SK-N-SH (cell line): ENCODE data around the gene HNRNPF. TPM values are rescaled to one million over a fixed set of nuclear protein-coding genes. Genes with fewer than 3 reads are reported as not detected.

Source experiments
- CTCF ChIA-PET: fragments of 300-600, 350-600 bp; formaldehyde crosslinking; extraction: SDS; loops from one replicate; lab custom pipeline; 2021; lab: Yijun Ruan, JAX
- POLR2A ChIA-PET: fragments of 350-600 bp; sonication (Branson Sonifier 250); formaldehyde crosslinking; extraction: SDS; loops from one replicate; lab custom pipeline; 2020; ENCODE audit warnings: antibody characterized with exemption, inconsistent platforms; lab: Yijun Ruan, JAX
- DNase-seq: peaks from one replicate; pipeline ENCODE4 v3.0.0; 2012
- H2AFZ ChIP-seq: fragments of 200-600 bp; sonication (generic); 2 replicates; pipeline ENCODE4 v1.8.1; 2016; ENCODE audit warnings: antibody characterized with exemption, mild to moderate bottlenecking, low read depth
- H3F3A ChIP-seq: fragments of 200-600 bp; sonication (generic); replicated peaks from 2 replicates; pipeline ENCODE3; 2016; ENCODE audit warnings: antibody characterized with exemption, mild to moderate bottlenecking; ENCODE audit not compliant: insufficient read depth
- H3K27ac ChIP-seq, 2 experiments: fragments of 200-500 bp in 1 of 2; fragments of 200-600 bp in 1 of 2; sonication (Bioruptor generic) in 1 of 2; sonication (generic), shearing (Covaris generic) in 1 of 2; 2 replicates each; pipeline versions ENCODE4 v1.5.1 to v1.6.1; 2014 to 2016; ENCODE audit warnings: low read depth in 2 of 2, inconsistent platforms in 1 of 2, low read length in 1 of 2, mild to moderate bottlenecking in 1 of 2, mixed read lengths in 1 of 2
- H3K27me3 ChIP-seq: fragments of 200-600 bp; sonication (generic), shearing (Covaris generic); 2 replicates; pipeline ENCODE4 v1.6.1; 2016; ENCODE audit warnings: mixed run types; ENCODE audit not compliant: insufficient read depth
- H3K36me3 ChIP-seq, 2 experiments: fragments of 200-500 bp in 1 of 2; fragments of 200-600 bp in 1 of 2; sonication (Bioruptor generic) in 1 of 2; sonication (generic) in 1 of 2; replicated peaks in 1 of 2; 2 replicates each; pipeline versions ENCODE3 to v1.5.1; 2014 to 2016; ENCODE audit warnings: low read length in 1 of 2, mild to moderate bottlenecking in 1 of 2; ENCODE audit not compliant: insufficient read depth in 2 of 2, control insufficient read depth in 1 of 2
- H3K4me1 ChIP-seq, 2 experiments: fragments of 200-500 bp in 1 of 2; fragments of 200-600 bp in 1 of 2; sonication (Bioruptor generic) in 1 of 2; sonication (generic), shearing (Covaris generic) in 1 of 2; 2 replicates each; pipeline versions ENCODE4 v1.5.1 to v1.6.1; 2014 to 2016; ENCODE audit warnings: low read depth in 1 of 2, low read length in 1 of 2, mixed run types in 1 of 2; ENCODE audit not compliant: insufficient read depth in 2 of 2, control insufficient read depth in 1 of 2
- H3K4me2 ChIP-seq: fragments of 200-600 bp; sonication (generic), shearing (Covaris generic); 2 replicates; pipeline ENCODE4 v1.6.1; 2017; ENCODE audit warnings: mixed run types
- H3K4me3 ChIP-seq, 2 experiments: fragments of 200-500 bp in 1 of 2; fragments of 200-600 bp in 1 of 2; sonication (Bioruptor generic) in 1 of 2; sonication (generic), shearing (Covaris generic) in 1 of 2; 2 replicates each; pipeline versions ENCODE4 v1.5.1 to v1.8.1; 2014 to 2016; ENCODE audit warnings: low read depth in 2 of 2, inconsistent platforms in 1 of 2, low read length in 1 of 2, mild to moderate bottlenecking in 1 of 2, mixed read lengths in 1 of 2, moderate library complexity in 1 of 2
- H3K79me2 ChIP-seq: fragments of 200-600 bp; sonication (generic); 2 replicates; pipeline ENCODE4 v1.8.1; 2017; ENCODE audit warnings: mild to moderate bottlenecking; ENCODE audit not compliant: insufficient read depth
- H3K9ac ChIP-seq: fragments of 200-600 bp; sonication (generic); 2 replicates; pipeline ENCODE4 v1.6.1; 2017; ENCODE audit warnings: mixed run types
- H3K9me2 ChIP-seq: fragments of 200-600 bp; sonication (generic); 2 replicates; pipeline ENCODE4 v1.6.1; 2017; ENCODE audit warnings: mixed run types
- H3K9me3 ChIP-seq: fragments of 200-600 bp; sonication (generic); 2 replicates; pipeline ENCODE4 v1.6.1; 2017; ENCODE audit warnings: mixed run types, mild to moderate bottlenecking, moderate library complexity
- H4K20me1 ChIP-seq: fragments of 200-600 bp; sonication (generic); 2 replicates; pipeline ENCODE4 v1.6.1; 2017; ENCODE audit warnings: mild to moderate bottlenecking, mixed run types; ENCODE audit not compliant: insufficient read depth
- ELF1 ChIP-seq: IDR thresholded peaks from 2 replicates; pipeline ENCODE4 v1.4.0; 2012
- FOXM1 ChIP-seq: IDR thresholded peaks from 2 replicates; pipeline ENCODE4 v1.4.0; 2012; ENCODE audit warnings: low read depth, mild to moderate bottlenecking
- GABPA ChIP-seq: IDR thresholded peaks from 2 replicates; pipeline ENCODE4 v1.4.0; 2012; ENCODE audit warnings: low read depth, mild to moderate bottlenecking
- GATA2 ChIP-seq: sonication (generic); formaldehyde crosslinking; IDR thresholded peaks from 2 replicates; pipeline ENCODE4 v1.5.0; 2020; ENCODE audit warnings: mild to moderate bottlenecking, missing genetic modification reagents
- MEF2A ChIP-seq: IDR thresholded peaks from 2 replicates; pipeline ENCODE4 v1.4.0; 2012; ENCODE audit warnings: low read depth, borderline replicate concordance
- MXI1 ChIP-seq: IDR thresholded peaks from 2 replicates; pipeline ENCODE4 v1.6.1; 2012; ENCODE audit warnings: mild to moderate bottlenecking, low read depth, low read length, improper control_type of control experiment
- POLR2AphosphoS5 ChIP-seq: IDR thresholded peaks from 2 replicates; pipeline ENCODE4 v1.6.1; 2012; ENCODE audit warnings: low read depth, low read length
- RAD21 ChIP-seq: IDR thresholded peaks from 2 replicates; pipeline ENCODE4 v1.6.1; 2012; ENCODE audit warnings: mild to moderate bottlenecking, low read length
- RCOR1 ChIP-seq: fragments of 150-350 bp; IDR thresholded peaks from 2 replicates; pipeline ENCODE4 v1.6.1; 2017; ENCODE audit warnings: antibody characterized with exemption, low read length
- RXRA ChIP-seq: IDR thresholded peaks from 2 replicates; pipeline ENCODE4 v1.4.0; 2012; ENCODE audit warnings: low read depth, mild to moderate bottlenecking, borderline replicate concordance
- SIN3A ChIP-seq: IDR thresholded peaks from 2 replicates; pipeline ENCODE4 v1.6.1; 2012; ENCODE audit warnings: low read depth, mild to moderate bottlenecking, low read length, moderate library complexity, borderline replicate concordance
- SMC3 ChIP-seq: IDR thresholded peaks from 2 replicates; pipeline ENCODE4 v1.6.1; 2012; ENCODE audit warnings: low read depth, low read length, improper control_type of control experiment
- TEAD4 ChIP-seq: IDR thresholded peaks from 2 replicates; pipeline ENCODE4 v1.4.0; 2012; ENCODE audit warnings: mild to moderate bottlenecking, borderline replicate concordance; ENCODE audit not compliant: insufficient read depth
- WGBS: methylation state at CpG from one replicate; pipeline ENCODE4 v1.1.6; 2017; ENCODE audit warnings: low lambda C conversion rate; 5-methylcytosine and 5-hydroxymethylcytosine counted together
- polyA plus RNA-seq, 3 experiments: library from polyadenylated mRNA; depleted of rRNA; stranded (reverse); fragments of >200 nt; gene quantifications; 2 replicates each; pipeline ENCODE4 v1.2.3, GENCODE V29; 2012
- TF ChIP-seq, protein P1 (sequence below): IDR thresholded peaks from 2 replicates; pipeline ENCODE4 v1.4.0; 2012; ENCODE audit warnings: low read depth, borderline replicate concordance
- TF ChIP-seq, protein P2 (sequence below): IDR thresholded peaks from 2 replicates; pipeline ENCODE4; 2012
- TF ChIP-seq, protein P3 (sequence below): fragments of 200-600 bp; sonication (generic); IDR thresholded peaks from 2 replicates; pipeline ENCODE4 v1.6.1; 2017; ENCODE audit warnings: antibody characterized with exemption, mild to moderate bottlenecking, moderate library complexity
- TF ChIP-seq, protein P4 (sequence below): fragments of 150-350 bp; IDR thresholded peaks from 2 replicates; pipeline ENCODE4 v1.6.1; 2017; ENCODE audit warnings: antibody characterized with exemption, low read length, low read depth, borderline replicate concordance

HNRNPF gene
- polyA plus RNA-seq, 1 of the 3 experiments (the other 2 are of a cell fraction): 195 TPM

DNA sequence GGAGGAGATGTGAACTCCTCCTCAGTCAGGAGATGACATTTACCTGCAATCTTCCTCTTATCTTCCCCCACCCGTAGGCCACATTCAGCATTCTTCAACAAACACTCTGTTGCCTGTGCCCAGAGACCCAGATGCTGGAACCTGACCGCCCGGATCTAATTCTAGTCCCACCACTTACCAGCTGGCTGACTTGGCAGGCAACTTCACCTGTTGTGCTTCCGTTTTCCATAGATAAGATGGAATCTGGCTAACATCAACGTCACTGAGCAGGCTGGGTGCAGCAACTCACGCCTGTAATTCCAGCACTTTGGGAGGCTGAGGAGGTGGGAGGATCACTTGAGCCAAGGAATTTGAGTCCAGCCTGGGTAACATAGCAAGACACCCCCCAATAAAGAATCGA, 58.8 kb downstream of the HNRNPF start (continued):
- TF ChIP-seq, protein P1, sequence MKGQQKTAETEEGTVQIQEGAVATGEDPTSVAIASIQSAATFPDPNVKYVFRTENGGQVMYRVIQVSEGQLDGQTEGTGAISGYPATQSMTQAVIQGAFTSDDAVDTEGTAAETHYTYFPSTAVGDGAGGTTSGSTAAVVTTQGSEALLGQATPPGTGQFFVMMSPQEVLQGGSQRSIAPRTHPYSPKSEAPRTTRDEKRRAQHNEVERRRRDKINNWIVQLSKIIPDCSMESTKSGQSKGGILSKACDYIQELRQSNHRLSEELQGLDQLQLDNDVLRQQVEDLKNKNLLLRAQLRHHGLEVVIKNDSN: no peak
- TF ChIP-seq RAD21 (no peak; the same call in 1 of the 2 replicates), RXRA (no peak), TEAD4 (no peak), FOXM1 (no peak), RCOR1 (peak; percentile 100), MEF2A (no peak)
- TF ChIP-seq, protein P2, sequence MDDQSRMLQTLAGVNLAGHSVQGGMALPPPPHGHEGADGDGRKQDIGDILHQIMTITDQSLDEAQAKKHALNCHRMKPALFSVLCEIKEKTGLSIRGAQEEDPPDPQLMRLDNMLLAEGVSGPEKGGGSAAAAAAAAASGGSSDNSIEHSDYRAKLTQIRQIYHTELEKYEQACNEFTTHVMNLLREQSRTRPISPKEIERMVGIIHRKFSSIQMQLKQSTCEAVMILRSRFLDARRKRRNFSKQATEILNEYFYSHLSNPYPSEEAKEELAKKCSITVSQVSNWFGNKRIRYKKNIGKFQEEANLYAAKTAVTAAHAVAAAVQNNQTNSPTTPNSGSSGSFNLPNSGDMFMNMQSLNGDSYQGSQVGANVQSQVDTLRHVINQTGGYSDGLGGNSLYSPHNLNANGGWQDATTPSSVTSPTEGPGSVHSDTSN: no peak; the same call in 1 of the 2 replicates

DNA sequence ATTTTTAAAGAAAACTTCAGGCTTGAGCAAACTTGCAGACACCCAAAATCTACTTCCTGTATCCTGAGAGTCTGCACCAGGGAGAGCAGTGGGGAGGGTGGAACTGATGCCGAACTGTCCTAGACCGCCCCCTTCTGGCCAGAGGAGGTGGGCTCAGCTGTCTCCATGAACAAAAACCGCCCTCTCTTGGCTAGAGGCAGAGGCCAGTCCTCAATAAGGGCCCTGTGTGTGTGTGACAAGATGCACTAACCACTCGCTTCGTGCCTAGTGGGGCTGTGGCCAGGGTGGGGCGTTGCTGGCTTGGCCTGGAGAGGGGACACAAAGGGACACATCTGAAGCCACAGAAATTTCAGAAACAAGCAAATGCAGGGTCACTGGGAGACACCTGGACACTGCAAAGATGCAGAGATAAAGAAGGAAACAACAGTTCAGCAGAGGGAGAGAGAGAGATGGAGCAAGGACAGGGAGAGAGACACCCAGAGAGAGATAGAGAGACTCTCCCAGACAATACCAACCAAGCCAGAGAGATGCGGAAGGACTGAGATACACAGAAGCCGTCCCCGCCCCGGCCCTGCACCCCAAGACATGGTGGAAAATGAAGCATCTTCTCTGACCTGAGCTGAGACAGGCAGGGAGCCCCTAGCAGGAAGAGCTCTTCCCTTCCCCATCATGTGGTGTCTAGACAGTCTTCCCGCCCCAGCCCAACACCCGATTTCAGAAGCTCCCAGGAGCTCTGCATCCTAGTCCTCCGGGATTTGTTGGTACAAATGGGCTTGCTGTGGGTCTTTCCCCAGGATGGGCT, 60.3 kb downstream of the HNRNPF start:
- Histone ChIP-seq H2AFZ (peak overlapping the region; percentile 79), H3K36me3 (no peaks in the 10 kb centered on the region), H3K27me3 (no peaks in the 10 kb centered on the region), H3K9me3 (no peaks in the 10 kb centered on the region), H4K20me1 (no peaks in the 10 kb centered on the region), H3K4me2 (no peak overlapping the region), H3K4me1 (peaks cover 0 to 17% of the 10 kb centered on the region in 2 experiments; a peak in 2 of 4 replicates), H3K27ac (no peak overlapping the region), H3K4me3 (no peak overlapping the region; a peak in 1 of 4 replicates), H3K79me2 (no peaks in the 10 kb centered on the region), H3K9ac (no peak overlapping the region), H3F3A (peaks cover 6% of the 10 kb centered on the region), H3K9me2 (no peaks in the 10 kb centered on the region)
- TF ChIP-seq SMC3 (peak; percentile 75), GABPA (no peak), ELF1 (peak; percentile 49; the same call in 1 of the 2 replicates), MXI1 (peak; percentile 38; the same call in 1 of the 2 replicates), RAD21 (peak; percentile 93), SIN3A (no peak), GATA2 (no peak), POLR2AphosphoS5 (no peak), RCOR1 (peak; percentile 42; the same call in 1 of the 2 replicates)
- TF ChIP-seq, protein P3, sequence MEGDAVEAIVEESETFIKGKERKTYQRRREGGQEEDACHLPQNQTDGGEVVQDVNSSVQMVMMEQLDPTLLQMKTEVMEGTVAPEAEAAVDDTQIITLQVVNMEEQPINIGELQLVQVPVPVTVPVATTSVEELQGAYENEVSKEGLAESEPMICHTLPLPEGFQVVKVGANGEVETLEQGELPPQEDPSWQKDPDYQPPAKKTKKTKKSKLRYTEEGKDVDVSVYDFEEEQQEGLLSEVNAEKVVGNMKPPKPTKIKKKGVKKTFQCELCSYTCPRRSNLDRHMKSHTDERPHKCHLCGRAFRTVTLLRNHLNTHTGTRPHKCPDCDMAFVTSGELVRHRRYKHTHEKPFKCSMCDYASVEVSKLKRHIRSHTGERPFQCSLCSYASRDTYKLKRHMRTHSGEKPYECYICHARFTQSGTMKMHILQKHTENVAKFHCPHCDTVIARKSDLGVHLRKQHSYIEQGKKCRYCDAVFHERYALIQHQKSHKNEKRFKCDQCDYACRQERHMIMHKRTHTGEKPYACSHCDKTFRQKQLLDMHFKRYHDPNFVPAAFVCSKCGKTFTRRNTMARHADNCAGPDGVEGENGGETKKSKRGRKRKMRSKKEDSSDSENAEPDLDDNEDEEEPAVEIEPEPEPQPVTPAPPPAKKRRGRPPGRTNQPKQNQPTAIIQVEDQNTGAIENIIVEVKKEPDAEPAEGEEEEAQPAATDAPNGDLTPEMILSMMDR: peak; percentile 90
- TF ChIP-seq, protein P4, sequence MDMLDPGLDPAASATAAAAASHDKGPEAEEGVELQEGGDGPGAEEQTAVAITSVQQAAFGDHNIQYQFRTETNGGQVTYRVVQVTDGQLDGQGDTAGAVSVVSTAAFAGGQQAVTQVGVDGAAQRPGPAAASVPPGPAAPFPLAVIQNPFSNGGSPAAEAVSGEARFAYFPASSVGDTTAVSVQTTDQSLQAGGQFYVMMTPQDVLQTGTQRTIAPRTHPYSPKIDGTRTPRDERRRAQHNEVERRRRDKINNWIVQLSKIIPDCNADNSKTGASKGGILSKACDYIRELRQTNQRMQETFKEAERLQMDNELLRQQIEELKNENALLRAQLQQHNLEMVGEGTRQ: no peak
- 39% methylated on average over 10 of the region's 13 CpGs for WGBS
- ChIA-PET POLR2A (no interaction called here), CTCF (interaction anchor here (0.6 to 4.4 kb wide), 38 partner anchors 8 to 663 kb away, joined by 3 to 90 read pairs (median 4); partner anchors contain the start of gene CSGALNACT2)
- DNase-seq: peak; percentile 95
